ENCODE results near the gene CDH23. TPM values are rescaled to one million over a fixed set of nuclear protein-coding genes. Genes with fewer than 3 reads are reported as not detected.

CDH23 gene
- polyA plus RNA-seq, 1 donor (not counting 4 experiments of a cell fraction or from before 2014, with no cell fraction given): 0.01 TPM

DNA sequence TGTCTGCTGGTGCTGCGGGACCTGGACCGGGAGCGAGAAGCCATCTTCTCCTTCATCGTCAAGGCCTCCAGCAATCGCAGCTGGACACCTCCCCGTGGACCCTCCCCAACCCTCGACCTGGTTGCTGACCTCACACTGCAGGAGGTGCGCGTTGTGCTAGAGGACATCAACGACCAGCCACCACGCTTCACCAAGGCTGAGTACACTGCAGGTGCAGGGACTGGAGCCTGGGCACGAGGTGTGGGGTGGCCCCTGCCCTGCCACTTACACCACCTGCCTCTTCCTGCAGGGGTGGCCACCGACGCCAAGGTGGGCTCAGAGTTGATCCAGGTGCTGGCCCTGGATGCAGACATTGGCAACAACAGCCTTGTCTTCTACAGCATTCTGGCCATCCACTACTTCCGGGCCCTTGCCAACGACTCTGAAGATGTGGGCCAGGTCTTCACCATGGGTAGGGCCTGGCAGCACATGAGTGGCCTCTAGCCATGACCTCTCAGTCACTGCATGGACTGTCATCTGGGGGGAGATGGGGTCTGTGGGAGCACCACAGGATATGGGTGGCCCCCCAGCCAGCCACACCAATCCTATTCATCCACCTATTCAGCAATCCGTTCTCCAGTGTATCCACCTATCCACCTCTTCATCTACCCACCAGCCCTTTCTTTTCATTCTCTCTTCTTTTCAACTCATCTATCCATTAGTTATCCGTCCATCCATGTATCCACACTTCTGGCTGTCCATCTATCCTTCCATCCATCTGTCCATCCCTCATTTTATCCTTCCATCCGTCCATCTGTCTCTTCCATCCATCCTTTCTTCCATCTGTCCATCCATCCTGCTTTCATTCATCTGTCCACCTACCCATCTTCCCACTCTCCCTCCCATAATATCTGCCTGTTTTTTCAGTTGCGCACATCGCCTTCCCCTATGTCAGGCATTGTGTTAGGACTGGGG is 411.1 kb downstream of the CDH23 start:
- Histone ChIP-seq H3K4me3 (ENCODE audit: control insufficient read depth in 2 of 3, extremely low read depth in 1 of 3, insufficient read depth in 2 of 3, low read depth in 1 of 3, low read length in 3 of 3) (no peak overlapping the region), H3K27ac (ENCODE audit: control insufficient read depth, insufficient read depth, low read length) (no peak overlapping the region), H4K20me1 (ENCODE audit: control insufficient read depth, extremely low read depth, insufficient read depth, low read length) (no peaks in the 10 kb centered on the region), H3K9me3 (ENCODE audit: control insufficient read depth, low read depth, low read length) (no peaks in the 10 kb centered on the region), H3K9ac (ENCODE audit: control insufficient read depth, extremely low read depth, insufficient read depth, low read length) (no peak overlapping the region), H2AFZ (ENCODE audit: control insufficient read depth, low read length) (no peak overlapping the region), H3K36me3 (ENCODE audit: control insufficient read depth in 2 of 2, extremely low read depth in 1 of 2, insufficient read depth in 2 of 2, low read length in 2 of 2) (no peaks in the 10 kb centered on the region), H3K27me3 (ENCODE audit: control insufficient read depth, extremely low read depth, insufficient read depth, low read length) (peaks cover 13% of the 10 kb centered on the region), H3K9me1 (ENCODE audit: control insufficient read depth, extremely low read depth, insufficient read depth, low read length) (no peaks in the 10 kb centered on the region), H3K4me2 (ENCODE audit: control insufficient read depth, extremely low read depth, insufficient read depth, low read depth, low read length) (no peak overlapping the region), H3K79me2 (ENCODE audit: control insufficient read depth, insufficient read depth, low read length) (no peaks in the 10 kb centered on the region), H3K4me1 (ENCODE audit: control insufficient read depth, extremely low read depth, insufficient read depth, low read length) (no peaks in the 10 kb centered on the region)
- no peak for DNase-seq (ENCODE audit: low read depth, low spot score)
- no peak for FAIRE-seq
- TF ChIP-seq, protein P1, sequence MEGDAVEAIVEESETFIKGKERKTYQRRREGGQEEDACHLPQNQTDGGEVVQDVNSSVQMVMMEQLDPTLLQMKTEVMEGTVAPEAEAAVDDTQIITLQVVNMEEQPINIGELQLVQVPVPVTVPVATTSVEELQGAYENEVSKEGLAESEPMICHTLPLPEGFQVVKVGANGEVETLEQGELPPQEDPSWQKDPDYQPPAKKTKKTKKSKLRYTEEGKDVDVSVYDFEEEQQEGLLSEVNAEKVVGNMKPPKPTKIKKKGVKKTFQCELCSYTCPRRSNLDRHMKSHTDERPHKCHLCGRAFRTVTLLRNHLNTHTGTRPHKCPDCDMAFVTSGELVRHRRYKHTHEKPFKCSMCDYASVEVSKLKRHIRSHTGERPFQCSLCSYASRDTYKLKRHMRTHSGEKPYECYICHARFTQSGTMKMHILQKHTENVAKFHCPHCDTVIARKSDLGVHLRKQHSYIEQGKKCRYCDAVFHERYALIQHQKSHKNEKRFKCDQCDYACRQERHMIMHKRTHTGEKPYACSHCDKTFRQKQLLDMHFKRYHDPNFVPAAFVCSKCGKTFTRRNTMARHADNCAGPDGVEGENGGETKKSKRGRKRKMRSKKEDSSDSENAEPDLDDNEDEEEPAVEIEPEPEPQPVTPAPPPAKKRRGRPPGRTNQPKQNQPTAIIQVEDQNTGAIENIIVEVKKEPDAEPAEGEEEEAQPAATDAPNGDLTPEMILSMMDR (optimal IDR thresholded peaks at IDR 0.05 in 1 of 3, IDR thresholded peaks at IDR 0.05 in 1 of 3, conservative IDR thresholded peaks at IDR 0.05 in 1 of 3; ENCODE audit: extremely low read depth in 1 of 3, insufficient read depth in 2 of 3, low read length in 3 of 3): no peak
- TF ChIP-seq EZH2 (IDR thresholded peaks at IDR 0.05; ENCODE audit: low read length): no peak
- dilution Hi-C loops (cut with MboI; ENCODE audit: extremely low pct_ligation_motif_present, low sequenced_read_pairs): no loop called here

DNA sequence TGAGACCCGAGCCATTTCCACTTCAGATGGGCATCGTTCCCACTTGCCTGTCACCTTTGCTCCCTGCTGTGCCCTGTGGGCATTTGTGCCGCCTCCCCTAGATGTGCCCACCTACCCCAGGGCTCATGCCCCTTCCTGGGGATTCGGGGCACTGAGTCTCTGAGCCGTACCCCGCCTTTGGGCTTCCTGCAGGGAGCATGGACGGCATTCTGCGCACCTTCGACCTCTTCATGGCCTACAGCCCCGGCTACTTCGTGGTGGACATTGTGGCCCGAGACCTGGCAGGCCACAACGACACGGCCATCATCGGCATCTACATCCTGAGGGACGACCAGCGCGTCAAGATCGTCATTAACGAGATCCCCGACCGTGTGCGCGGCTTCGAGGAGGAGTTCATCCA is 412.9 kb downstream of the CDH23 start:
- dilution Hi-C loops (cut with MboI; ENCODE audit: extremely low pct_ligation_motif_present, low sequenced_read_pairs): no loop called here
- TF ChIP-seq, protein P1 (optimal IDR thresholded peaks at IDR 0.05 in 1 of 3, IDR thresholded peaks at IDR 0.05 in 1 of 3, conservative IDR thresholded peaks at IDR 0.05 in 1 of 3; ENCODE audit: extremely low read depth in 1 of 3, insufficient read depth in 2 of 3, low read length in 3 of 3): no peak
- TF ChIP-seq EZH2 (IDR thresholded peaks at IDR 0.05; ENCODE audit: low read length): no peak
- Histone ChIP-seq H3K27me3 (ENCODE audit: control insufficient read depth, extremely low read depth, insufficient read depth, low read length) (peaks cover 13% of the 10 kb centered on the region), H2AFZ (ENCODE audit: control insufficient read depth, low read length) (no peak overlapping the region), H3K9me3 (ENCODE audit: control insufficient read depth, low read depth, low read length) (no peaks in the 10 kb centered on the region), H3K9me1 (ENCODE audit: control insufficient read depth, extremely low read depth, insufficient read depth, low read length) (no peaks in the 10 kb centered on the region), H3K36me3 (ENCODE audit: control insufficient read depth in 2 of 2, extremely low read depth in 1 of 2, insufficient read depth in 2 of 2, low read length in 2 of 2) (peaks cover 0 to 4% of the 10 kb centered on the region in 2 experiments), H3K4me1 (ENCODE audit: control insufficient read depth, extremely low read depth, insufficient read depth, low read length) (no peaks in the 10 kb centered on the region), H3K4me3 (ENCODE audit: control insufficient read depth in 2 of 3, extremely low read depth in 1 of 3, insufficient read depth in 2 of 3, low read depth in 1 of 3, low read length in 3 of 3) (no peak overlapping the region), H3K4me2 (ENCODE audit: control insufficient read depth, extremely low read depth, insufficient read depth, low read depth, low read length) (no peak overlapping the region), H3K27ac (ENCODE audit: control insufficient read depth, insufficient read depth, low read length) (no peak overlapping the region), H3K79me2 (ENCODE audit: control insufficient read depth, insufficient read depth, low read length) (no peaks in the 10 kb centered on the region), H4K20me1 (ENCODE audit: control insufficient read depth, extremely low read depth, insufficient read depth, low read length) (no peaks in the 10 kb centered on the region), H3K9ac (ENCODE audit: control insufficient read depth, extremely low read depth, insufficient read depth, low read length) (no peak overlapping the region)
- FAIRE-seq: no peak
- no peak for DNase-seq (ENCODE audit: low read depth, low spot score)
